Measurements from ENCODE around the gene BABAM2. TPM values are rescaled to one million over a fixed set of nuclear protein-coding genes. Genes with fewer than 3 reads are reported as not detected.

Gene BABAM2
- total and polyA plus RNA-seq, 9 of the 15 experiments (the other 6 are each of a cell fraction or from before 2014, with no cell fraction given): 10.9 to 37.4 (median 25.6) TPM

GRCh38 chr2:27940982-27941381 is 50.5 kb downstream of the BABAM2 start:
- 88% methylated on average over 5 of the region's 5 CpGs for WGBS (ENCODE audit: insufficient coverage, low coverage, missing lambda C conversion rate)
- intact Hi-C loops (cut with micrococcal nuclease): no loop called here
- CTCF ChIA-PET (ENCODE audit: low intra/inter-chr PET ratio): no interaction called here

More at GRCh38 chr2:27940982-27941381, 50.5 kb downstream of the BABAM2 start:
- ATAC-seq (no peak), FAIRE-seq (no peak), DNase-seq (ENCODE audit: extremely low read depth in 1 of 4, low spot score in 3 of 4) (no peak)
- Histone ChIP-seq H3K79me2 (ENCODE audit: control insufficient read depth, insufficient read depth, low read length) (no peaks in the 10 kb centered on the region), H3K27me3 (ENCODE audit: control insufficient read depth in 2 of 2, insufficient read depth in 2 of 2, low read length in 2 of 2) (no peaks in the 10 kb centered on the region), H3K4me1 (replicated peaks in 1 of 2; ENCODE audit: control insufficient read depth in 2 of 2, insufficient read depth in 2 of 2, low read length in 2 of 2) (no peaks in the 10 kb centered on the region), H3K4me3 (no peak overlapping the region), H4K20me1 (replicated peaks; ENCODE audit: control insufficient read depth, insufficient read depth, low read length) (no peaks in the 10 kb centered on the region), H3K4me2 (ENCODE audit: insufficient read depth, low read length) (no peak overlapping the region), H3K9ac (ENCODE audit: insufficient read depth in 1 of 2, low read depth in 2 of 2, low read length in 2 of 2) (no peak overlapping the region), H3K27ac (ENCODE audit: extremely low read depth, low read depth, low read length) (no peak overlapping the region), H3K9me3 (replicated peaks; ENCODE audit: control insufficient read depth, insufficient read depth, low read depth, low read length) (no peaks in the 10 kb centered on the region), H3K36me3 (ENCODE audit: control insufficient read depth, insufficient read depth, low read length) (no peaks in the 10 kb centered on the region), H2AFZ (ENCODE audit: low read depth, low read length) (no peak overlapping the region), H3K9me1 (ENCODE audit: control insufficient read depth, insufficient read depth, low read length) (no peaks in the 10 kb centered on the region)
- BruUV-seq (replicated peaks): no TSS peak
- TF ChIP-seq CCAR2 (IDR thresholded peaks at IDR 0.05; ENCODE audit: low read depth, low read length) (no peak), RFX5 (IDR thresholded peaks at IDR 0.05; ENCODE audit: low read depth, low read length) (no peak), THAP7 (CRISPR knock-in tag; IDR thresholded peaks at IDR 0.05) (no peak), ZNF232 (CRISPR knock-in tag; IDR thresholded peaks at IDR 0.05) (no peak), PHB (CRISPR knock-in tag; IDR thresholded peaks at IDR 0.05) (no peak), KDM1A (IDR thresholded peaks at IDR 0.05) (no peak), MBD1 (CRISPR knock-in tag; IDR thresholded peaks at IDR 0.05) (no peak), CHAMP1 (IDR thresholded peaks at IDR 0.05) (no peak), RHOXF2B (CRISPR knock-in tag; conservative IDR thresholded peaks at IDR 0.05) (no peak), MTF1 (CRISPR knock-in tag; IDR thresholded peaks at IDR 0.05; ENCODE audit: borderline replicate concordance) (no peak), RBM14 (IDR thresholded peaks at IDR 0.05; ENCODE audit: borderline replicate concordance, insufficient read depth, low read depth, low read length) (no peak)
- in situ Hi-C loops (cut with MboI): no loop called here
- POLR2A ChIA-PET: no interaction called here
